ENCODE measurements around the gene FRAS1.

GRCh38 chr4:78214078-78214477 is 157.0 kb downstream of the FRAS1 start:
- no peak for TF ChIP-seq POLR2AphosphoS5 (IDR thresholded peaks at IDR 0.05; ENCODE audit: borderline replicate concordance, low read depth, low read length)
- no peak for TF ChIP-seq EZH2 (IDR thresholded peaks at IDR 0.05)
- no peak for TF ChIP-seq FOXP2 (optimal IDR thresholded peaks at IDR 0.05; ENCODE audit: control extremely low read depth, extremely low read length, insufficient read depth)
